Measurements from ENCODE around the gene CALR3. TPM values are rescaled to one million over a fixed set of nuclear protein-coding genes. Genes with fewer than 3 reads are reported as not detected.
"Not testable (repeated sequence)": the region's sequence is repeated elsewhere in the genome, so short reads cannot be mapped to it uniquely, and the experiment has no call there.

CALR3 gene, protein sequence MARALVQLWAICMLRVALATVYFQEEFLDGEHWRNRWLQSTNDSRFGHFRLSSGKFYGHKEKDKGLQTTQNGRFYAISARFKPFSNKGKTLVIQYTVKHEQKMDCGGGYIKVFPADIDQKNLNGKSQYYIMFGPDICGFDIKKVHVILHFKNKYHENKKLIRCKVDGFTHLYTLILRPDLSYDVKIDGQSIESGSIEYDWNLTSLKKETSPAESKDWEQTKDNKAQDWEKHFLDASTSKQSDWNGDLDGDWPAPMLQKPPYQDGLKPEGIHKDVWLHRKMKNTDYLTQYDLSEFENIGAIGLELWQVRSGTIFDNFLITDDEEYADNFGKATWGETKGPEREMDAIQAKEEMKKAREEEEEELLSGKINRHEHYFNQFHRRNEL
- not detected for total RNA-seq
- long read RNA-seq = 0 reads

DNA sequence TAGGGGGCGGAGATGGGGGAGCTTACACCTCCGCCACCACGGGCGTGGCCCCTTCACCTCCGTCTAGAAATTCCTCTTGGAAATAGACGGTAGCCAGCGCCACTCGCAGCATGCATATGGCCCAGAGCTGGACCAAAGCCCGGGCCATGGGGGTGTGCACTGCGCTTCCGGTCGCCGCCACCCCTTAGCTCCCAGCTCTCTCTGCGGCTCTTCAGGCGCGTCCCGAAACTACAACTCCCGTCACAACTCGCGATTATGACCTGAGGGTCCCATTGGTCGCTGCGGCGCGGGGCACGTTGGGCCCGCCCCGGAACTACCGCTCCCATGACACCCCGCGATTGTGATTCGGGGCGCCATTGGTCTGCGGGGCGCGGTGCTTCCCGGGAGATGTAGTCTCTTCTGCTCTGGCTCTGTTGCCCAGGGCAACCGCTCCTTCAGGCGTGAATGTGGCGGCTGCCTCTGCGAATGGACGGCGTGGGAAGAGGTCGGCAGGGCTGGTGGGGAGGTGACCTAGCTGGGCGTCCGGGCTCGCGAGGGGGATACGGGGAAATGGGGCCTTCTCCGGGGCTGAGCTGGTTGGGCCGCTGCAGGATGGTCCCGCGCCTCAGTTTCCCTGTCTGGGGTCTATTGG lies at the start of gene CALR3, which contains the start of gene C19orf44:
CALR3 (minus strand) TSS at position 186 of the 631 bp plus-strand sequence; CDS start at position 148, 38 bp downstream.
C19orf44 (plus strand) TSS at position 413 of the 631 bp plus-strand sequence. CDS start 4,399 bp downstream, outside the sequence.
- peak; percentile 99 for DNase-seq (ENCODE audit: low spot score)
- intact Hi-C loops (cut with DNase I) = loop anchor here (1.0 to 5.0 kb wide), 2 partner anchors 24 to 46 kb away; partner anchors contain the start of gene CHERP

DNA sequence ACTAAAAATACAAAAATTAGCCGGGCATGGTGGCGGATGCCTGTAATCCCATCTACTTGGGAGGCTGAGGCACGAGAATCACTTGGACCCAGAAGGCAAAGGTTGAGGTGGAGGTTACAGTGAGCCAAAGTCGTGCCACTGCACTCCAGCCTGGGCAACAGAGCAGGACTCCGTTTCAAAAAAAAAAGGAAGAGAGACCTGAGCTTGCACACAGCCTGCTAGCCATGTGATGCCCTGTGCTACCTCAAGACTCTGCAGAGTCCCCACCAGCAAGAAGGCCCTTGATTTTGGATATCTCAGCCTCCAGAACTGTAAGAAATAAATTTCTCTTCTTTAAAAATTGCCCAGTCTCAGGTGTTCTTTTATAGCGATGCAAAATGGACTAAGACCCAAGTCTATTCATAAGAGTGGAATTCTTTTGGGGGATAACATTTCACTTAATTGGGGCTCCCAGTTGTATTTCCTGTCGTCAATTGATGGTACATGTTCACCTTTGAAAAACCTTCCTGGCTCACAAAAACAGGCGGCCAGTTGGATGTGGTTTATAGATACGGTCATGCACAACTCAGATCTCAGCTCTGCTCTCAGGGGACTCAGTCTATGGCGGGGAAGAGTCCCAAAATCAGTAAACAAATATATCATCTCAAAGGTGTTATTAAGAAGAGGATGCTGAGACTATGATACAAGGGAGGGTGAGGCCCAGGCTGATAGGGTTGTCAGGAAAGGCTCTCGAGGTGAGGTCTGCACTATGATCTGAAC lies 48.7 kb upstream of the CALR3 start:
- intact Hi-C loops (cut with DNase I) = loop anchor here (5.0 kb wide), 1 partner anchor 47 kb away; the partner anchor contains the start of genes C19orf44 and CALR3
- DNase-seq (ENCODE audit: low spot score) = no peak

DNA sequence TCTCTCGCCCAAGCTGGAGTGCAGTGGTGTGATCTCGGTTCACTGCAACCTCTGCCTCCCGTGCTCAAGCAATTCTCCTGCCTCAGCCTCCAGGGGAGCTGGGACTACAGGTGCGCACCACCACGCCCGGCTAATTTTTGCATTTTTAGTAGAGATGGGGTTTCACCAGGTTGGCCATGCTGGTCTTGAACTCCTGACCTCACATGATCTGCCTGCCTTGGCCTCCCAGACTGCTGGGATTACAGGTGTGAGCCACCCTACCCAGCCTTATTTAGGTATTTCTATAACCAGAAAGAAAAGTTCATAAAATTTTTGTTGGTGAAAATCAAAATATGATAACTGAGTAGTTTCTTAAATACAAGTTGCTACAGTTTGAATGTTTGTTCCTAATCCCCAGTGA lies 47.8 kb upstream of the CALR3 start:
- intact Hi-C loops (cut with DNase I) = loop anchor here (2.0 to 5.0 kb wide), 2 partner anchors 29 to 46 kb away; partner anchors contain the start of genes C19orf44, CALR3 and SLC35E1
- not testable (repeated sequence) for DNase-seq (ENCODE audit: low spot score)

DNA sequence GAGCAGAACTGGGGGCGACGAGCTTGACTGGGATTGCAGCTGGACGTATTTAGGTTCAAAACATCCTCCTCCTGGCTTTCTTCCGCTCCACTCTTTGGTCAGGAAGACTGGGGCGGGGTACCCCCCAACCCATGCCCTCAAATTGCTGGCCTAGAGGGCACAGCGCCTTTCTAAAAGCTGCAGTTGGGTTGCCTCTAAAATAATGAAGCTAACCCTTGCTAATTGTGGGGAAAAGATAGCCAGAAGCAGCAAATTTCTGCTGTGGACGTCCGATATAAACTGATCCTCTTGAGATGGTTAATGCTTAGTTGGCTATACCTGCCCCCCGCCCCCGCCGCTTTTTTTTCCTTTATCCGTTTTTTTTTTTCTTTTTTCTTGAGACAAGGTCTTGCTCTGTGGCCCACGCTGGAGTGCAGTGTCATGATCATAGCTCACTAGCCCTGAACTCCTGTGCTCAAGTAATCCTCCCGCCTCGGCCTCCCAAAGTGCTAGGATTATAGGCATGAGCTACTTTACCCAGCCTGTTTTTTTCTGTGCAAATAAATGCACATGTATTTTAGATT lies 47.0 kb upstream of the CALR3 start:
- no peak for DNase-seq (ENCODE audit: low spot score)
- intact Hi-C loops (cut with DNase I) = loop anchor here (1.0 to 5.0 kb wide), 3 partner anchors 30 to 85 kb away; partner anchors contain the start of genes C19orf44, CALR3, MED26 and SLC35E1

DNA sequence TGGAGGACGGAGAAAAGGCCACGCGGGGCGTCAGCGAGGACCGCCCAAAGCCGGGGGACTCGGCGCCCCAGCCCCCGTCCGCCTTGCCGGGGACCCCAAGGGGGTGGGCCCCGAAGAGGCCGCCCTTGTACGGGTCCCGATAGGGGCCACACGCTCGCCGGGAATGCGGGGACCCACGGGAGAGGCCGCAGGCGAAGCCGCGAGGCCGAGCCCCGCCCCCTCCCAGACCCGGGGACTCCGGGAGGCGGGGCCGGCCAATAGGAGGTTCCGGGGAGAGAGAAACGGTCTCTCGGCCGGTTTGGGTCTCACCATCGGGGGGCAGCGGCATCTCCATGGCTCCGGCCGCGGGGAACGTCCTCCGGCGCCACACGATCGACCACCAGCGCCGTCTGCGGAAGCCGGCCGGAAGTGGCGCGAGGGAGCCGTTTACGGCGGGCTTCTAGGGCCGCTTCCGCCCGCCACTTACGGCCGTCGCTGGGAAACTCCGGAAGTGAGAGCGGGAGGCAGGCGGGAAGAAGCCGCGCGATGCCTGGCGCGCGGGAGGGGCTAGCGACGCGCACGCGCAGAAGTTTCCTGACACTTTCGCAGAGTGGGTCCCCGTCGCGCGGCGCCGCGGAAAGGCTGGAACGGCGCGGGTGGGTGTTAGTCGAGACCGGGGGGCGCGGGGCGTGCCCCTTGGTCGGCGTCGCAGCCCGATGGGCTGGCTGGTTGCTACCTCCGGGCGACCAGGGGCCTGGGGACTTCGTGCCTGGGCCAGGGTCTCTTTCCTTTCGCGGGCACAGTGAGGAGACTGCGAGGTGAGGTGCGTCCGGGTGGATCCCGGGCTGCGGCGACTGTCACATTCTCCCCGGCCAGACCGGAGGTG lies 46.3 kb upstream of the CALR3 start, which contains the start of gene CHERP:
CHERP (minus strand) TSS at position 393 of the 865 bp plus-strand sequence; CDS start at position 334, 59 bp downstream.
- peak; percentile 97 for DNase-seq (ENCODE audit: low spot score)
- intact Hi-C loops (cut with DNase I) = loop anchor here (1.0 to 5.0 kb wide), 3 partner anchors 31 to 86 kb away; partner anchors contain the start of genes C19orf44, CALR3, MED26 and SLC35E1

DNA sequence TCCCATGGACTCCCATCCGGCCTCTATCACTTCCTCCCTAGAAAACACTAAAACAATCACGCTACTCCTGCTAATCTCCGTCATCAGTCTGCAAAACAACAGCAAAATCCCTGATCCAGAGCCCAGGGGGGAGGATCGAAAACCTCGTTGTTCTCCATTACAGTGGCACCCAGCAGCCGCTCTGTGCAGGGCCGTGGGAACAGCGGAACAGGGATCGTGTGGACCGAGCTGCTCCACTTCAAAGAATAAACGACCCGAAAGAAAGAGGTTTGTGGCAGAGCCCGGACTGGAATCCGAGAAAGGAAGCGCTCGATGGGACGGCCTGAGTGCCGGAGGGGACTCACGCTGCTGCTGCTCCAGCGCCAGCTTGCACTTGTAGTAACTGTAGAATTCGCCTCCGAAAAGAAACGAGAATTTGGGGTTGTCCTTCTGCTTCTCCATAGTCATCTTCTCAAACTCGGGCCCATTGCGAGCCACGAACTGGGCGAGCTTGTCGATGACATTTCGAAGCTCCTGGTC lies 45.6 kb upstream of the CALR3 start:
- DNase-seq (ENCODE audit: low spot score) = no peak
- intact Hi-C loops (cut with DNase I) = loop anchor here (1.0 to 5.0 kb wide), 3 partner anchors 31 to 87 kb away; partner anchors contain the start of genes C19orf44, CALR3, MED26 and SLC35E1

DNA sequence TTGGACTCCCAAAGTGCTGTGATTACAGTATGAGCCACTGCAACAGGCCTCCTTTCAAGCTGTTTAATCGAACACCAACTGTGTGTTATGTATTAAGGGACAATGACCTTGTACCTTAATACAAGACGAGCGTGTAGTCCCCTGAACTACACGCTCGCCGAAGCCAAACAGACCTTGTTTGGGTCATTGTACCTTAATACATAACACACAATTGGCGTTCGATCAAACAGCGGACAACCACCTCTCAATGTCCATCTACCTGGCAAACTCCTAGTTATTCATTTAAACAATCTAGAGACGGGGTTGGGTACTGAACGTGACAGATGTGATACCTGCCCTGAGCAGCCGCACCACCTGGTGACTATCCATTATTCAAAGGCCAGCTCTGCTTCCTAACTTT lies 45.0 kb upstream of the CALR3 start:
- no peak for DNase-seq (ENCODE audit: low spot score)
- intact Hi-C loops (cut with DNase I) = loop anchor here (5.0 kb wide), 1 partner anchor 44 kb away; the partner anchor contains the start of genes C19orf44 and CALR3

DNA sequence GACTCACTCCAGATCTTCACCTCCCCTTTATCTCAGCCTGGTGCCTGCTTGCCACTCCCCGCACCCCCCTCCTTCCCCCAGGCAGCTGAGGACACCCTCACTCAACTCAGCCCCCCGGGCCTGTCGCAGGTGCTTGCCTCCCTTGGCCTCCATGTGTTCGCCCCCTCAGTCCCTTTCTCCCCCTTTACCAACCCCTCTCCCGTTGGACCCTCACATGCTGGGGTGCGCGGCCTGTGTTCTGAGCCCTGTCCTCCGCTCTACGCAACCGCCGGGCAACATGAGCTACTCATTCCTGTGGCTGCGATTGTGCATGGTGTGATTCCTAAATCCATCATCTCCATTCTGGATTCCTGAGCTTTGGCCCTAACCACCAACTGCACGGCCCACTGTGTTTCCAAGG lies 41.1 kb upstream of the CALR3 start:
- DNase-seq (ENCODE audit: low spot score) = no peak
- intact Hi-C loops (cut with DNase I) = no loop called here

DNA sequence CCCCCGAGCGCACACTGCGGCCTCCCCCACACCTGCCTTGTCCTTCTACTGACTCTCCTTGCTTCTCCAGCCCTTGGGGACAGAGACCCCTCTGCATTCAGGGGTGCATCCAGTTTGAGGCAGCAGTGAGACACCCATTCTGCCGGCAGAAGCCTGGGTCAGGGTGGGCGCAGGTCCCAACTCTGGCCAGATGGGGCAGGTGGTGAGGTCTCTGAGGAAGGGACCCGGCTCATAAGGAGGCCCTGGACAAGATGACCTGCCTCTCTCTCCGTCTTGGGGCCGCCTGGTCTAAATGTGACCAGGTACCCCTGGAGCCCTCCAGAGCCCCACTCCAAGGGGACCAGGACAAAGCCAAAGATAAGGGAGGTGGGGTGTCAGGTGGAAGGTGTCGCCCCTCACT lies 40.2 kb upstream of the CALR3 start:
- intact Hi-C loops (cut with DNase I) = no loop called here

DNA sequence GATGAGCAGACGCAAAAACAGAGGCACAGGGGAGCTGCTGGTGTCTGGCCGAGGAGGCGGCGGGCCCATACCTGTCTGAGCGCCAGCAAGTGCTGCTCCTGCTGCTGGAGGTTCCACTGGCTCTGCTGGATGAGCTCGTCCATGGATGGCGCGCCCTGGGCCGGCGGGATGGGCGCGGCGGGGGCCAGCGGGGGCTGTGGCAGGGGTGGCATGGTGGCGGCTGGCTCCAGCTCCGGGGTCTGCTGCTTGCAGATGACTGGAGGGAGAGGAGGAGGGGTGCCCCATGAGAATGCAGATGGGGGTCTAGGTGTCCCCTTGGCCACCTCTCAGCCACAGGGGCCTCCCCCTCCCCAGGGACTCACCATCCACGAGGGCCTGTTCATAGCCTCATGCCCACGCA lies 39.4 kb upstream of the CALR3 start:
- intact Hi-C loops (cut with DNase I) = no loop called here
- no peak for DNase-seq (ENCODE audit: low spot score)

More for the DNA sequence above, 40.2 kb upstream of the CALR3 start:
- no peak for DNase-seq (ENCODE audit: low spot score)

DNA sequence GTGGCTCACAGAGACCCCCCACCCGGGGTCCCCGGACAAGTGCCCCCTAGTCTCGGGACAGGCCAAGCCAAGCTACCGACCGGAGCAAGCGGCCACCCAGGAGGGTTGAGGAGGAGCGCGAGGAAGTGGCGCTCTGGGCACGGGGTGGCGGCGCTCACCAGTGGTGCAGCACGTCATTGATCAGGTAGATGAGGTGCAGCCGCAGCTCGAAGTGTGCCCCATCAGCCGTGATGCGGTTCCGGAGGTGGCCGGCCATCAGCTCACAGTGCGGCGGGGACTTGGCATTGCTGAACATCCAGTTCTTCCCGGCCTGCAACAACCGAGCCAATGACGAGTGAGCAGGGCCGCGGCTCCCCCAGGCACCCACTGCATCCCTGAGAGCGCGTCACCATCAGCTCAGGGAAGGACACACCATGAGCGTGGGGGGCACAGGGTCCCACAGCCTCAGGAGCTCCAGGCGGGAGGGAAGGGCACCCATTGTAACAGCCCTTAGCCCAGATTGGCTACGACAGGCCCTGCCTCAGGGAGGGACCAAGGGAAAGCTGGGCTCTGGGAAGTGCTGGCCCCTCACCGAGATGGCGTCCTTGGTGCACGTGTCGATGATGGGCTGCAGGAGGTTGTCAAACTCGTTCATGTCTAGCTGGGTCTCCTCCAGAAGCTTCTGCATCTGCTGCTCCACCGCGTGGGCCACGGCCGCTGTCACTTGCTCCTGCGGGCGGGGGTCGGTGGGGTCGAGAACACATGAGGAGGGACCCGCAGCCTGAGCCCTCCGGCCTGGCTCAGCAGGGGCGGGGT lies 36.7 kb upstream of the CALR3 start:
- intact Hi-C loops (cut with DNase I) = no loop called here
- DNase-seq (ENCODE audit: low spot score) = no peak

DNA sequence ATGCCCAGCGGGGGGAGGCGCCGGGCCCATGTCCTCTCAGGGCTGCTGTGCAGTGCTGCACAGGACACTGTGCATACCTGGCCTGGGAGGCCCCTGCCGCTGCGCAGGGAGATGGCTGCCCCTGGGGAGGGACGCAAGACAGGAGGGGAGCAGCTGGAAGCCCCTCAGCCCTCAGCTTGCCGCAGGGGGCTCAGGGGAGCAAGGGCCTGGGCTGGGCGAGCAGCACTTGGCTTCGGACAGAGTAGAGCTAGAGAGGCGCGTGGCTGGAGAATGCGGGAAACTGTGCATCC lies 35.4 kb upstream of the CALR3 start:
- intact Hi-C loops (cut with DNase I) = no loop called here
- DNase-seq (ENCODE audit: low spot score) = no peak

DNA sequence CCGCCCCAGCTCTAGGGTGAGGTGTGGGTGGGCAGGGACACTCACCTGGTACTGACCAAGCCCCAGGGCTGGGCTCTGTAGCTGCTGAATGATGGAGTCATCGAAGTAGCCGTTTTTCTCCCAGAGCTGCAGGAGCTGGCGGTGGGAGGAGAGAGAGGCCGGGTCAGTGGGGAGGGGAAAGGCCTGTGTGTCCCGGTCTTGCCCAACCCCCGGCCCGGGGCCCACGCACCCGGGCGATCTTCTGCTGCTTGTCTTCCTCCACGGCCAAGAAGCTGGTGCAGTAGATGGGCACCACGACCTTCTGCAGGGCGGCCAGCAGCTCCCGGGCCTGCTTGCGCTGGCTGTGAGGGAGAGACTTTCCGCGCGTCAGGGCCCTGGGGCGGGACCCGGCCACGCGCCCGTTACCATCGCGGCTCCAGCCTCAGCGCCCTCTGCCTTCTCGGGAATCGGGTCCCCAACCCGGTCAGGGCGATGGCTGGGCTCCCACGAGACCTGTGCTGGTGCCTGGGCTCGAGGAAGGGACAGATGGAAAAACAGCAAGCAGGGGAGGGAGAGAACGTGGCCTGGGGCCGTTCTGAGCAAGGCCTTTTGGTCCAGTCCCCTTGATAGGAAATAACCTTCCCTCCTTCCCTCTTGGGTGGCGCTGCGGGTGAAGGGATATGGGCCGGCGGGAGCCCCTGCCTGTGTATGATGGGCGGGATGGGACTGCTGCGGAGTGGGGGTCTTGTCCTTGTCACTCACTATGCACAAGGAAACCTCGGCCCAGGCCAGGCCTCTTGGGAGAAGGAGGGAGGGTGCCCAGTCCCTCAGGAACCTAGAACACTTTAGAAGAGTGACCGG lies 34.8 kb upstream of the CALR3 start:
- DNase-seq (ENCODE audit: low spot score) = no peak
- intact Hi-C loops (cut with DNase I) = no loop called here

DNA sequence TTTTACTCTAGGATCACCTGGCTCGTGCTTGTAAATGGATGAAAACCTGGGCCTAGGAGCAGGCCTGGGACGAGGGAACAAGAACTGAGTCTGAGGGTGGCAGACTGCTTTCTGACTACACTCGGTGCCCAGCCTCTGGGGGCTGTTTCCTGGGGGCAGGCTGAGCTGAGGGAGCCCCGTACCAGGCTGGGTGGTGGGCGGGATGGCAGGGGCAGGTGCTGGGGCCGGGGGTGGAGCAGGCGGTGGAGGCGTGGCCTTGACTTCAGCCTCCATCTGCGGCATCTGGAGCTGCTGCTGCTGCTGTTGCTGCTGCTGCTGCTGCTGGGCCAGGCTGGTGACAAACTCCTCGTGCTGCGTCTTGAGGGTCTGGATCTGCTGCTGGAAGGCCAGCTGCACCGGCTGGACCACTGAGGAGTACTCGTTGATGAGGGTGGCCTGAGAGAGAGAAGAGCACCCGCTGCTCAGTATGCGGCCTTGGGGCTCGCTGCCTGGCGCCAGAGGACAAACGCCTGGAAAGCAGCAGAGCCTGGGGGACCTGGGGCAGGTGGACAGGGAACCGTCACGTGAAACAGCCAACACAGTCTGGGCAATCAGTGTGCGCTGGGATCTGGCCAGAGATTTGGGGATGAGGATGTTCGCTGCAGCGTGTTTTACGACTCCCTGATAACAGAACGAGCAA lies 33.6 kb upstream of the CALR3 start:
- intact Hi-C loops (cut with DNase I) = no loop called here

DNA sequence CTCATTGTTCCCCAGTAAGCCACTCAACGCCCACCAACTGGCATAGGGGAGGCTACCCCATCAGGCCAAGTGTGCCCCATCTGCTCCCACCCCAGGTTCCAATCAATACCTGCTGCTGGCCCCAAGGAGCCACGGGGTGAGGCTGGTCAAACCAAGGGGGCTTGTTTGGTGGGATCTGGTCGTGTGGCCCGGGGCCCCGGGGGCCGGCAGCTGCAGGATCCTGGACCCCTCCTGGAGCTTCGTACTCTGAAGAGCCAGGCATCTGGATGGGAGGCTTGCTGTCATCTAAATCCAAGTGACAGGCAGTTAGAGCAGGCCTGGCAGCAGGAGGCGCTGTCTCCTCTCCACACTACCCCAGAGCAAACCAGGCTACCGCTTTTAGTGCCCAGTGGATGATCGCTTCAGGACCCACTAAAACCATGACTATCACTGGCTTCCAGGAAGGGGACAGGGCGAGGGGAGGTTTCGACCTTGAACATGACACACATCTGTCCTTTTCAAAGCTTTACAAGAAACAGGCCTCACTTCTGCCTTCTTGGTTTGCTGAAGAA lies 32.1 kb upstream of the CALR3 start:
- no peak for DNase-seq (ENCODE audit: low spot score)
- intact Hi-C loops (cut with DNase I) = no loop called here

More for the DNA sequence above, 33.6 kb upstream of the CALR3 start:
- no peak for DNase-seq (ENCODE audit: low spot score)

Data from cardiac septum (tissue), 1 donor.